Measurements from ENCODE around the gene CUEDC2. TPM values are rescaled to one million over a fixed set of nuclear protein-coding genes. Genes with fewer than 3 reads are reported as not detected.

Gene CUEDC2
- total and polyA plus RNA-seq, 10 of the 15 experiments (the other 5 are each of a cell fraction or from before 2014, with no cell fraction given), result 20.4 to 121 (median 75.0) TPM

GRCh38 chr10:102416695-102417094 lies 15.7 kb downstream of the CUEDC2 start:
- peaks cover 17% of the 10 kb centered on the region for H3K4me1 ChIP-seq (ENCODE audit: control insufficient read depth, insufficient read depth, low read length)
- ATAC-seq, result no peak
- ChIA-PET RAD21 (ENCODE audit: unreplicated experiment) (no interaction called here), CTCF (no interaction called here), POLR2A (no interaction called here), SMC1A (ENCODE audit: uncharacterized antibody, unreplicated experiment) (interaction anchor here (1.0 kb wide), 1 partner anchor 17 kb away, joined by 3 read pairs; no protein-coding TSS in a partner anchor)
- H3K36me3 ChIP-seq (ENCODE audit: control insufficient read depth in 2 of 2, insufficient read depth in 2 of 2, low read length in 1 of 2), result no peaks in the 10 kb centered on the region
- no TSS peak for BruUV-seq (replicated peaks)
- no peak for FAIRE-seq
- DNase-seq (ENCODE audit: low read depth, low spot score), result no peak
- no peak overlapping the region for H2AFZ ChIP-seq (ENCODE audit: control insufficient read depth, low read depth, low read length)
- H3K27ac ChIP-seq (ENCODE audit: control insufficient read depth, insufficient read depth), result no peak overlapping the region
- no peak overlapping the region for H3K9ac ChIP-seq (ENCODE audit: control insufficient read depth, insufficient read depth, low read length)
- no peak overlapping the region for H3K4me3 ChIP-seq
- H3K79me2 ChIP-seq (ENCODE audit: control insufficient read depth, insufficient read depth, low read length), result no peaks in the 10 kb centered on the region; the same call in 1 of the 2 replicates
- no peak overlapping the region for H3K4me2 ChIP-seq (ENCODE audit: control insufficient read depth, insufficient read depth)
- in situ Hi-C loops (cut with MboI), result no loop called here
- intact Hi-C loops (cut with micrococcal nuclease; ENCODE audit: unreplicated experiment), result no loop called here
- 37% methylated on average over 19 of the region's 20 CpGs for WGBS (ENCODE audit: insufficient coverage, insufficient replicate concordance, low lambda C conversion rate, missing lambda C conversion rate)
- TF ChIP-seq PML (IDR thresholded peaks at IDR 0.05; ENCODE audit: low read length) (no peak), IRF5 (IDR thresholded peaks at IDR 0.05; ENCODE audit: borderline replicate concordance) (no peak), HSF1 (IDR thresholded peaks at IDR 0.05; ENCODE audit: low read depth, low read length) (no peak), EGR1 (IDR thresholded peaks at IDR 0.05; ENCODE audit: borderline replicate concordance in 1 of 2, low read depth in 2 of 2, low read length in 2 of 2) (no peak), CBFB (IDR thresholded peaks at IDR 0.05; ENCODE audit: low read depth) (no peak), HDAC2 (IDR thresholded peaks at IDR 0.05) (no peak), STAT1 (conservative IDR thresholded peaks at IDR 0.05) (no peak), ZNF24 (IDR thresholded peaks at IDR 0.05) (no peak), SMC3 (IDR thresholded peaks at IDR 0.05; ENCODE audit: borderline replicate concordance, low read length) (no peak), EED (IDR thresholded peaks at IDR 0.05; ENCODE audit: low read depth) (no peak), IRF4 (IDR thresholded peaks at IDR 0.05; ENCODE audit: low read depth, low read length) (no peak), NR2F1 (conservative IDR thresholded peaks at IDR 0.05) (no peak), ZNF592 (IDR thresholded peaks at IDR 0.05) (no peak), ZZZ3 (IDR thresholded peaks at IDR 0.05; ENCODE audit: control insufficient read depth, insufficient read length, low read depth) (no peak), CTCF (IDR thresholded peaks at IDR 0.05 in 2 of 3, conservative IDR thresholded peaks at IDR 0.05 in 1 of 3; ENCODE audit: control insufficient read depth in 2 of 3, extremely low read depth in 1 of 3, insufficient read depth in 1 of 3, low read depth in 3 of 3, low read length in 3 of 3) (no peak), BHLHE40 (IDR thresholded peaks at IDR 0.05; ENCODE audit: borderline replicate concordance in 1 of 2, low read depth in 2 of 2, low read length in 1 of 2) (no peak)
- peaks cover 5% of the 10 kb centered on the region; the same call in 1 of the 2 replicates for H4K20me1 ChIP-seq (ENCODE audit: control insufficient read depth, insufficient read depth)
- H3K27me3 ChIP-seq (replicated peaks in 1 of 2; ENCODE audit: control insufficient read depth in 2 of 2, insufficient read depth in 2 of 2, low read length in 1 of 2), result no peaks in the 10 kb centered on the region; a peak in 2 of 4 replicates
- H3K9me3 ChIP-seq (replicated peaks; ENCODE audit: control insufficient read depth, insufficient read depth, low read length), result no peaks in the 10 kb centered on the region
